Mucosa of descending colon (tissue), 3 donors: ENCODE results near the gene EIF1. TPM values are rescaled to one million over a fixed set of nuclear protein-coding genes. Genes with fewer than 3 reads are reported as not detected.

Source experiments
- ATAC-seq: fragments of 200-7000 bp; cut with Tn5 transposase; one replicate; pipeline ENCODE4 v1.9.1; 2020; ENCODE audit warnings: mild to moderate bottlenecking, moderate library complexity
- DNase-seq, 3 donors: peaks; one replicate each; pipeline ENCODE4 v3.0.0-alpha.2; 2020
- H3K36me3 ChIP-seq: fragments of 200-600 bp; one replicate; pipeline ENCODE4 v1.8.0; 2021; ENCODE audit warnings: low read depth, mild to moderate bottlenecking
- H3K4me1 ChIP-seq: fragments of 200-600 bp; one replicate; pipeline ENCODE4 v1.8.0; 2021; ENCODE audit warnings: low read depth, mild to moderate bottlenecking
- H3K4me3 ChIP-seq: fragments of 200-600 bp; one replicate; pipeline ENCODE4 v1.8.0; 2021; ENCODE audit warnings: mild to moderate bottlenecking
- H3K9me3 ChIP-seq: fragments of 200-600 bp; one replicate; pipeline ENCODE4 v1.8.0; 2021; ENCODE audit warnings: mild to moderate bottlenecking
- intact Hi-C, 2 donors: fragments of 100-400 bp; cut with DNase I in 1 of 2; cut with micrococcal nuclease in 1 of 2; formaldehyde crosslinking; loops; one replicate each; pipeline versions ENCODE4 v1.11.0 to v1.11.1; 2022; cut with DNase I, micrococcal nuclease
- total RNA-seq, 3 donors: library from RNA; stranded (reverse); fragmentation: NEBNext Ultra II Directional in 2 of 3; extraction: Animal tissue kit (Norgen Biotek cat#: 25700) in 2 of 3; gene quantifications; one replicate each; pipeline versions ENCODE4 v1.2.1 to v1.2.4, GENCODE V29; 2021 to 2023
- TF ChIP-seq, protein P1 (sequence below): fragments of 200-600 bp; IDR thresholded peaks from one replicate; pipeline ENCODE4 v1.8.0; 2022; ENCODE audit warnings: antibody characterized with exemption, mild to moderate bottlenecking
- donor health status: DM: no; HTN: no; CAD: no; lungs with moderate emphysema.
- donor health status: DM: no; HTN: no; CAD: no.
- donor health status: DM: no; HTN: yes; CAD: no.

Gene EIF1
- total RNA-seq, 3 donors from 2014 or later: 547 to 915 (median 566) TPM

DNA sequence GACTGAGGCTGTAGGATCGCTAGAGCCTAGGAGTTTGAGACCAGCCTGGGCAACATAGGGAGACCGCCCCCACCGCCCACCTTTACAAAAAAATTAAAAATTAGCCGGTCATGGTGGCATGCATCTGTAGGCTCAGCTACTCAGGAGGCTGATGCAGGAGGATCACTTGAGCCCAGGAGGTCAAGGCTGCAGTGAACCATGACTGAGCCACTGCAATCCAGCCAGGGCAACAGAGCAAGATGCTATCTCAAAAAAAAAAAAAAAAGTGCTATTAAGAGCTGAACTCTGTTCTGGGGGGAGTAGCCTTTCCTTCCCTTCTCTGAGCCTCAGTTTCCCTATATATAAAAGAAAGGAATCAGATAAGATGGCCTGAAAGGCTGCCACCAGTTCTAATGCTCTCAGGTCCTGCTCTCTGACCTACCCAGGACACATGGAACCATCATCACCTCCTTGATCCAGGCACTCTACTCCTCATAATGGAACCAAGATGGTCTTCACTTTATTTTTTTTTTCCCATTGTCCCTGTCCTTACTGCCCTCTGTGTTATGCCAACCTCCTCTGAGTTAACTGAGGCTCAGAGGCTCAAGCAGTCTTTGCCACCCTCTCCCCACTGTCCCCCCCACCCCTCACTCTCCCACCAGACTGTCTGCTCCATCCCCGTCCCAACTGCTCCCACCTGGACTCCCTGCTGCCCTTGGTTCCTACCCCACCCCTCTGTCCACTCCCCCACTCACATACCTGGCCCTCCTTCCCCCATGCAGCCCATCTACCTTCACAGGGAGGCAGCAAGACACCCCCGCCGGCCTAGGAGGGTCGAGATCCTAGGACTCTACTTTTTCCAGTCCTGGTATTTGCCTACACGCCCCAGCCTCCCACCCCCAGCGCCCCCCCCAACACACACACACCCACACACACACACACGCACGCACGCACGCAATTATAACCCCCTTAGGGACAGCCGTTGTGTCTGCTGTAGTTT is 23.8 kb upstream of the EIF1 start:
- peak in 2 of 3 donors; percentile 46 to 61 for DNase-seq
- TF ChIP-seq, protein P1, sequence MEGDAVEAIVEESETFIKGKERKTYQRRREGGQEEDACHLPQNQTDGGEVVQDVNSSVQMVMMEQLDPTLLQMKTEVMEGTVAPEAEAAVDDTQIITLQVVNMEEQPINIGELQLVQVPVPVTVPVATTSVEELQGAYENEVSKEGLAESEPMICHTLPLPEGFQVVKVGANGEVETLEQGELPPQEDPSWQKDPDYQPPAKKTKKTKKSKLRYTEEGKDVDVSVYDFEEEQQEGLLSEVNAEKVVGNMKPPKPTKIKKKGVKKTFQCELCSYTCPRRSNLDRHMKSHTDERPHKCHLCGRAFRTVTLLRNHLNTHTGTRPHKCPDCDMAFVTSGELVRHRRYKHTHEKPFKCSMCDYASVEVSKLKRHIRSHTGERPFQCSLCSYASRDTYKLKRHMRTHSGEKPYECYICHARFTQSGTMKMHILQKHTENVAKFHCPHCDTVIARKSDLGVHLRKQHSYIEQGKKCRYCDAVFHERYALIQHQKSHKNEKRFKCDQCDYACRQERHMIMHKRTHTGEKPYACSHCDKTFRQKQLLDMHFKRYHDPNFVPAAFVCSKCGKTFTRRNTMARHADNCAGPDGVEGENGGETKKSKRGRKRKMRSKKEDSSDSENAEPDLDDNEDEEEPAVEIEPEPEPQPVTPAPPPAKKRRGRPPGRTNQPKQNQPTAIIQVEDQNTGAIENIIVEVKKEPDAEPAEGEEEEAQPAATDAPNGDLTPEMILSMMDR: no peak
- ATAC-seq: no peak
- intact Hi-C loops: loop anchor here (5.0 to 10.0 kb wide), 4 partner anchors 118 to 863 kb away; no protein-coding TSS in a partner anchor
- H3K4me3 ChIP-seq: no peak overlapping the region
- peaks cover 22% of the 10 kb centered on the region for H3K4me1 ChIP-seq
- H3K36me3 ChIP-seq: no peaks in the 10 kb centered on the region
- H3K9me3 ChIP-seq: no peaks in the 10 kb centered on the region

DNA sequence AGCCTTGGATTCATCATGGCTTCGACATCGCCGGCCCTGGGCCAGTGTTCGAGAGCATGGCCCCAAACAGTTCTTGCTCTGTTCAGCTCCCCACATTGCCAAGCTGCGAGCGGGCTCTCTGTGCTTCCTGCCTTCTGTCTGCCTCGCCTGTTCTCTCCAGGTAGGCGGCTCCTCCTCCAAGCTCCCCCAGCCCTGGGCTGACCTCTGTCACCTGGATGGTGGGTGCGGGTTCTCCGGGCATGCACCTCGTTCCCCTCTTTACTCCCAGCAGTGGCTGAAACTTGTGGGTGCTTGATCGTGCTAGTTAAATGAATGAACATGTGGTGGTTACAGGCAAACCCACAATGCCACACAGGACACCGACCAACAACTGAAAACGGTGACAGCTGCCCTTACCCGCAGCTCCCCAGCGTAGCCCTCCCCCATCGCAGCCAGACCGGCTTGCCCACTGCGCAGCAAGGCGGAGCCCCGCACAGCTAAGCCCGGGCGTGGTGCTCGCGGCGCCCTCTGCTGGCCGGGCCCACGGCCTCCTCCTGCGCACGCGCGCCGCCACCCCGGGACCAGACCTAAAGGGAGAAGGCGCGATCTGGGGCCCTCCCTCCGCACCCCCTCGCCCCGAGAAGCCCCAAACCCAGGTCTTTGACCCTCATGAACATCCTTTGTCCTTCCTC is 23.0 kb upstream of the EIF1 start:
- Histone ChIP-seq H3K4me3 (no peak overlapping the region), H3K9me3 (no peaks in the 10 kb centered on the region), H3K36me3 (no peaks in the 10 kb centered on the region), H3K4me1 (peaks cover 22% of the 10 kb centered on the region)
- intact Hi-C loops: loop anchor here (5.0 to 10.0 kb wide), 3 partner anchors 118 to 863 kb away; no protein-coding TSS in a partner anchor
- ATAC-seq: peak; percentile 91
- peak; percentile 93 to 96 (median 94) for DNase-seq
- TF ChIP-seq, protein P1: peak; percentile 95

DNA sequence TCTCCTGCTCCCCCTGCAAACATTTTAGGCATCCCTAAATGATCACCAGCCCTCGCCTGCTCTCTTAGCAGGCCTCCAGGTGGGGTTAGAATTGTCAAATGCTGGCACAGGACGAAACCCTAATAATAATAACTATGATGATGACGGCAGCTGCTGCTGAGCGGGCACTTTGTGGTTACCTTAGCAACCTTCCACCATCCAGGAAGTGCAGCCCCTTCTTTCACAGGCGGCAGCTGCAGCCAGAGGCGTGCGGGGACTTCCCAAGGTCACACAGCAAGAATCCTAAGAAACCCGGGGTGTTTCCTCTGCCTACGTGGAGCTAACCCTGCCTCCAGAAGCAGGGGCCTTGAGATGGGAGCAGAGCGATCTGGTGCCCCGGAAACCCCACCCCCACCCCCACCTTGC is 22.4 kb upstream of the EIF1 start:
- DNase-seq (peak in 2 of 3 donors; percentile 68 to 78), ATAC-seq (peak; percentile 32)
- Histone ChIP-seq H3K36me3 (no peaks in the 10 kb centered on the region), H3K9me3 (no peaks in the 10 kb centered on the region), H3K4me3 (no peak overlapping the region), H3K4me1 (peaks cover 20% of the 10 kb centered on the region)
- intact Hi-C loops: loop anchor here (5.0 to 10.0 kb wide), 3 partner anchors 119 to 864 kb away; no protein-coding TSS in a partner anchor
- TF ChIP-seq, protein P1: no peak

DNA sequence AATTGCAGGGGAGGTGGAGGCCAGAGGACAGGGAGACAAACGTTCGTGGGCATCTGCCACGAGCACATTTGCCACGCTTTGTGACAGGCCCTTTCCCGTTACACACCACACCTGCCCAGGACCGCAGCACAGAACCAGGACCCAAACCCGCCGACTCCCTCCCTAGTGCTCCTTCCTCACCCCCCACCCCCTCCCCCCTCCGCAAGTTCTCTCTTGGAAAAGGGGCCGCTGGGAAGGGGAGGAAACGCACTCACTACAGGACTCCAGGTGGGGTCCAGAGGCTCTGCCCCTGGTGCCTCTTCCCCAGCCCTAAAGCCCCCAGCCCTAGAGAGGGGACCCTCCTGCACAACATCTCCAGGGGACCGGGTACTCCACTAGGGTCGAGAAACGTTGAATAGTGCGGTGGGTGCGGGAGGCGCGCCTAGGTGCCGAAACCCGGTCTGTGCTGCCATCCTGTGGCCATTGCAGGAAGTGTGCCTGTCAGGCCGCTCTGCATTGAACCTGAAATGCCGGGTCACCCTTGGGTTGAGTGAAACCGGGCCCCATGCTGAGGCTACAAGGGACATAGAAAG is 21.9 kb upstream of the EIF1 start:
- intact Hi-C loops: loop anchor here (5.0 to 10.0 kb wide), 3 partner anchors 119 to 864 kb away; no protein-coding TSS in a partner anchor

More for the DNA sequence above, 21.9 kb upstream of the EIF1 start:
- TF ChIP-seq, protein P1: peak; percentile 88
- Histone ChIP-seq H3K4me1 (peaks cover 19% of the 10 kb centered on the region), H3K4me3 (no peak overlapping the region), H3K36me3 (no peaks in the 10 kb centered on the region), H3K9me3 (no peaks in the 10 kb centered on the region)
- peak; percentile 79 for ATAC-seq
- peak; percentile 90 to 93 (median 91) for DNase-seq
